PFSK-1 (cell line): ENCODE measurements around the gene CUL9.

Experiments used
- FOXP2 ChIP-seq: optimal IDR thresholded peaks from 2 replicates; pipeline ENCODE3; 2011; ENCODE audit warnings: borderline replicate concordance, control low read depth, inconsistent platforms; ENCODE audit not compliant: insufficient read depth; ENCODE audit errors: extremely low read length, extremely low read depth
- POLR2AphosphoS5 ChIP-seq: IDR thresholded peaks from 2 replicates; pipeline ENCODE4 v1.6.1; 2012; ENCODE audit warnings: low read depth, mild to moderate bottlenecking, control low read depth, low read length, moderate library complexity
- SIN3A ChIP-seq: IDR thresholded peaks from 2 replicates; pipeline ENCODE4 v1.6.1; 2012; ENCODE audit warnings: mild to moderate bottlenecking, low read length, moderate library complexity, borderline replicate concordance; ENCODE audit not compliant: insufficient read depth
- TAF1 ChIP-seq: IDR thresholded peaks from 2 replicates; pipeline ENCODE4 v1.6.1; 2012; ENCODE audit warnings: low read length, control low read depth, borderline replicate concordance; ENCODE audit not compliant: insufficient read depth
- TF ChIP-seq, protein P1 (sequence below), 2 experiments: IDR thresholded peaks; 2 replicates each; pipeline versions ENCODE4 v1.6.1 to v1.8.0; 2011 to 2012; ENCODE audit warnings: low read depth in 2 of 2, low read length in 2 of 2, control low read depth in 1 of 2, inconsistent platforms in 1 of 2, mild to moderate bottlenecking in 1 of 2, moderate library complexity in 1 of 2; ENCODE audit not compliant: insufficient read depth in 1 of 2

The CUL9 gene

GRCh38 chr6:43243664-43244321 lies 61.8 kb downstream of the CUL9 start:
- TF ChIP-seq POLR2AphosphoS5 (no peak), FOXP2 (no peak), TAF1 (no peak), SIN3A (no peak)
- TF ChIP-seq, protein P1, sequence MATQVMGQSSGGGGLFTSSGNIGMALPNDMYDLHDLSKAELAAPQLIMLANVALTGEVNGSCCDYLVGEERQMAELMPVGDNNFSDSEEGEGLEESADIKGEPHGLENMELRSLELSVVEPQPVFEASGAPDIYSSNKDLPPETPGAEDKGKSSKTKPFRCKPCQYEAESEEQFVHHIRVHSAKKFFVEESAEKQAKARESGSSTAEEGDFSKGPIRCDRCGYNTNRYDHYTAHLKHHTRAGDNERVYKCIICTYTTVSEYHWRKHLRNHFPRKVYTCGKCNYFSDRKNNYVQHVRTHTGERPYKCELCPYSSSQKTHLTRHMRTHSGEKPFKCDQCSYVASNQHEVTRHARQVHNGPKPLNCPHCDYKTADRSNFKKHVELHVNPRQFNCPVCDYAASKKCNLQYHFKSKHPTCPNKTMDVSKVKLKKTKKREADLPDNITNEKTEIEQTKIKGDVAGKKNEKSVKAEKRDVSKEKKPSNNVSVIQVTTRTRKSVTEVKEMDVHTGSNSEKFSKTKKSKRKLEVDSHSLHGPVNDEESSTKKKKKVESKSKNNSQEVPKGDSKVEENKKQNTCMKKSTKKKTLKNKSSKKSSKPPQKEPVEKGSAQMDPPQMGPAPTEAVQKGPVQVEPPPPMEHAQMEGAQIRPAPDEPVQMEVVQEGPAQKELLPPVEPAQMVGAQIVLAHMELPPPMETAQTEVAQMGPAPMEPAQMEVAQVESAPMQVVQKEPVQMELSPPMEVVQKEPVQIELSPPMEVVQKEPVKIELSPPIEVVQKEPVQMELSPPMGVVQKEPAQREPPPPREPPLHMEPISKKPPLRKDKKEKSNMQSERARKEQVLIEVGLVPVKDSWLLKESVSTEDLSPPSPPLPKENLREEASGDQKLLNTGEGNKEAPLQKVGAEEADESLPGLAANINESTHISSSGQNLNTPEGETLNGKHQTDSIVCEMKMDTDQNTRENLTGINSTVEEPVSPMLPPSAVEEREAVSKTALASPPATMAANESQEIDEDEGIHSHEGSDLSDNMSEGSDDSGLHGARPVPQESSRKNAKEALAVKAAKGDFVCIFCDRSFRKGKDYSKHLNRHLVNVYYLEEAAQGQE (IDR thresholded peaks at IDR 0.05; ENCODE audit: insufficient read depth in 1 of 2, low read depth in 2 of 2, low read length in 2 of 2), result no peak

GRCh38 chr6:43246301-43247113 lies 64.5 kb downstream of the CUL9 start:
- TF ChIP-seq TAF1, result no peak
- TF ChIP-seq, protein P1 (IDR thresholded peaks at IDR 0.05; ENCODE audit: insufficient read depth in 1 of 2, low read depth in 2 of 2, low read length in 2 of 2), result no peak
- no peak for TF ChIP-seq SIN3A

DNA sequence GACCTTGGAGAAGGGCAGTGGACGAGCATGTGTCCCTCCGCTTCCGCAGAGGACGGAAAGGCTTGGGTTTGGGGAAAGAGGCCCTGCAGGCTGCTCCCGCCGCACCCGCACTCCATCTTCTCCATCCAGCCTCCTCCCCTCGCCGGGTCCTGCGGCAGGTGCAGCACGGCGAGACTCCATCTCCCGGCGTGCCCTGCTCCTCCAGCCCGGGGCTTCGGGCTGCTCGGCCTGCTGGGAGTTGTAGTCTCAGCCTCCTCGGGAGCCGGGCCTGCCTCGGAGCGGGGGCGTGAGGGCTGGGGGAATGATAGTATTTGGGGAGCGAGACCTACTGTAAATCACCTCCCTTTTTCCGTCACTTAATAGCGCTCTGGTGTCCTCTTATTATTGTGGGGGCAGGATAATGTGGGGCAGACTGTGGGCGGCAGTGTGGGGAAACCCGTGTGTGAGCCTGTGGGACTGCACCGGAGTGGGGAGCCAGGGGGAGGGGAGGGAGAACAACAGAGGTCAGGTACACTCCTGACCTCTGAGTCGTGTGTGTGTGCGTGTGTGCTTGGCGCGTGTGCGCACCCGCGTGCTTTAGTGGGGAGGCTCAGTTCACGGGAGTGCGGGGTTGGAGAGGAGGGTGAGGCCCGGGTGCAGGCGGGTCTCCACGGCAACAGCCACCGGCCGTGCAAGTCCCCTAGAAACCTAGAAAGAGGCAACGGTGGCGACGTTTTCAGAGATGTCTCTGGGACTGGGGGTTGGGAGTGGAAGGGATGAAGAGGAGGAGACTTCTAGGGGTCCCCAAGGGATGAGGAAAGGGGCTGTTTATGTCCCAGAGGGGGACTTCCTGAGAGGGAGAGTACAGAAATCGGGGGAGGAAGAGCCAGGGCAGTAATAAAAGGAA lies 65.4 kb downstream of the CUL9 start:
- peak; percentile 63 for TF ChIP-seq FOXP2
- no peak for TF ChIP-seq POLR2AphosphoS5

DNA sequence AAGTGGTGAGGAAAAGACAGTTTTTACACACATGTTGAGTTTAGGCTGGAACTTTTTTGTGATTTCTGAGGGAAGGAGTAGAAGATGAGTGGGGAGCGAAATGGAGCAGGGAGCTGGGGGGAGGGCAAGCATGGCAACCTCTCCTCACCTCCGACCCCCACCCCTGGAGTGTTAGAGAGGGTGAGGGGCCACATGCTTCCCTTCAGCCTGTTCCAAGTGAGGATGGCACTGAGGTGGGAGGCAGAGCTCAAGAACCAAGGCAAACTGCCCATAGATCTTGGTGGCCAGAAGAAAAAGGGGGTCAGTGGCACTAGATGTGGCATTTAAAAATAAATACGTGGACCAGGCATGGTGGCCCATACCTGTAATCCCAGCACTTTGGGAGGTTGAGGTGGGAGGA lies 66.1 kb downstream of the CUL9 start:
- TF ChIP-seq FOXP2, result no peak
- no peak for TF ChIP-seq SIN3A
- no peak for TF ChIP-seq TAF1
- TF ChIP-seq, protein P1 (IDR thresholded peaks at IDR 0.05; ENCODE audit: insufficient read depth in 1 of 2, low read depth in 2 of 2, low read length in 2 of 2), result no peak
- TF ChIP-seq POLR2AphosphoS5, result no peak

- TF ChIP-seq SIN3A (no peak), POLR2AphosphoS5 (no peak), TAF1 (no peak), FOXP2 (no peak)
- TF ChIP-seq, protein P1 (IDR thresholded peaks at IDR 0.05; ENCODE audit: insufficient read depth in 1 of 2, low read depth in 2 of 2, low read length in 2 of 2), result no peak
Observed at GRCh38 chr6:43248791-43249190, 66.8 kb downstream of the CUL9 start.
